Measurements from ENCODE around the gene SFSWAP. TPM values are rescaled to one million over a fixed set of nuclear protein-coding genes. Genes with fewer than 3 reads are reported as not detected.

SFSWAP gene
- total RNA-seq, 1 experiment from 2014 or later = 48.1 TPM

DNA sequence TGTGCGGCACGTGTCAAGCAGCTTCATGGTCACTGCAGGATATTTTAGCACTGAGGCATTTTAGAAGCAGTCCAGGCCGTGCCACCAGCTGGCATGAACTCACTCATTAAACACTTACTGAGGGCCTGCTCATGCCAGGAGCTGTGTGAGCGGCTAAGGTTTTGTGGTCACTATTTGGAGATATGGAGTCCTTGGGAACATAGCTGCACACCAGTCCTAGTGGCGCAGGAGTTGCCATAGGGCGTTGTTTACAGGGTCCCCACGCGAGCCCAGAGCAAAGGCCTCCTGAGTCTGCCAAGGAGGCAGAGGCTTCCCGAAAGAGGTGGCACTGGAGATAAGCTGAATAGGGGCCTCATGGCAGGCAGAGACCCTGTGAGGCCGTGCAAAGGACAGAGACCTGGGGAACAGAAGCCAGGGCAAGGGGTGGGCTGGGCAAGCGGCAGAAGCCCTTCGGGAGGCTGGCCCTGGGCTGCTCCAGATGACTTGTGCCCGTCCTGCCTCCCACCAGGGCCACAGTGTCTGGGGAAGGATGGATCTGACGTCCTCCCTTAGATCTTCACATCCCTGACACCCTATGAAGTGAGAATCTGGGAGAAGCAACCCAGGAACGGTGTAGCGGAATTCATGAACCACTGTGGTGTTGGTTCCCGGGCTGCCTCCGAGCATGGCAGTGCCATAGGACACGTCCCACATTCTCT lies 38.9 kb downstream of the SFSWAP start:
- Histone ChIP-seq H3K9me3 (ENCODE audit: control insufficient read depth, low read depth, low read length) (no peaks in the 10 kb centered on the region), H4K8ac (replicated peaks; ENCODE audit: insufficient read length, low read depth, low read length) (no peak overlapping the region), H3K4me2 (ENCODE audit: insufficient read depth, insufficient read length, low read length) (no peak overlapping the region), H3T11ph (ENCODE audit: low read length) (no peak overlapping the region), H2AFZ (ENCODE audit: low read length) (no peak overlapping the region), H4K20me1 (ENCODE audit: control insufficient read depth, insufficient read depth, insufficient read length) (peaks cover 4% of the 10 kb centered on the region), H3K23me2 (ENCODE audit: insufficient read length, low read depth, low read length, poor library complexity, severe bottlenecking) (no peaks in the 10 kb centered on the region), H2BK5ac (ENCODE audit: insufficient read length, low read length) (no peak overlapping the region), H2BK120ac (ENCODE audit: low read depth, low read length, poor library complexity, severe bottlenecking) (no peak overlapping the region), H2BK15ac (ENCODE audit: low read depth, low read length) (no peak overlapping the region), H2BK12ac (ENCODE audit: insufficient read length, low read depth, low read length) (no peak overlapping the region), H3K79me2 (ENCODE audit: insufficient read depth, low read length) (no peaks in the 10 kb centered on the region), H3K79me1 (ENCODE audit: insufficient read depth, low read depth, low read length, poor library complexity, severe bottlenecking) (no peaks in the 10 kb centered on the region), H3K56ac (ENCODE audit: insufficient read length, low read depth, low read length) (no peak overlapping the region), H3K9ac (ENCODE audit: extremely low read depth, insufficient read length, low read length) (no peak overlapping the region), H3K4ac (ENCODE audit: low read depth, low read length) (no peak overlapping the region), H3K4me1 (ENCODE audit: insufficient read depth, low read length) (peaks cover 7% of the 10 kb centered on the region; the same call in 1 of the 2 replicates), H3K18ac (ENCODE audit: insufficient read length, low read depth, low read length) (no peak overlapping the region), H3K27ac (ENCODE audit: insufficient read length, low read depth, low read length) (no peak overlapping the region), H3K23ac (ENCODE audit: insufficient read length, low read depth, low read length) (no peak overlapping the region), H3K14ac (ENCODE audit: insufficient read depth, low read length) (no peak overlapping the region), H2BK20ac (ENCODE audit: low read depth, low read length, poor library complexity, severe bottlenecking) (no peak overlapping the region), H4K91ac (ENCODE audit: insufficient read length, low read depth, low read length) (no peak overlapping the region), H2AK5ac (ENCODE audit: insufficient read length, low read length) (no peak overlapping the region), H3K27me3 (ENCODE audit: insufficient read depth, low read length) (no peaks in the 10 kb centered on the region), H4K5ac (ENCODE audit: insufficient read length, low read depth, low read length) (no peak overlapping the region)
- DNase-seq = no peak
- Mint-ChIP-seq H3K36me3 (ENCODE audit: insufficient read depth in 1 of 3, low read depth in 3 of 3) (peaks cover 42 to 66% (median 53%) of the 10 kb centered on the region in 3 experiments), H3K27me3 (ENCODE audit: low read depth) (no peaks in the 10 kb centered on the region), H3K4me3 (no peak overlapping the region), H3K4me1 (peaks cover 23 to 26% of the 10 kb centered on the region in 2 experiments), H3K9me3 (peaks cover 4 to 5% of the 10 kb centered on the region in 2 experiments), H3K27ac (peak overlapping the region in 2 of 3 experiments; percentile 55 to 74; a peak in 4 of 7 replicates)
- TF ChIP-seq, protein P1, sequence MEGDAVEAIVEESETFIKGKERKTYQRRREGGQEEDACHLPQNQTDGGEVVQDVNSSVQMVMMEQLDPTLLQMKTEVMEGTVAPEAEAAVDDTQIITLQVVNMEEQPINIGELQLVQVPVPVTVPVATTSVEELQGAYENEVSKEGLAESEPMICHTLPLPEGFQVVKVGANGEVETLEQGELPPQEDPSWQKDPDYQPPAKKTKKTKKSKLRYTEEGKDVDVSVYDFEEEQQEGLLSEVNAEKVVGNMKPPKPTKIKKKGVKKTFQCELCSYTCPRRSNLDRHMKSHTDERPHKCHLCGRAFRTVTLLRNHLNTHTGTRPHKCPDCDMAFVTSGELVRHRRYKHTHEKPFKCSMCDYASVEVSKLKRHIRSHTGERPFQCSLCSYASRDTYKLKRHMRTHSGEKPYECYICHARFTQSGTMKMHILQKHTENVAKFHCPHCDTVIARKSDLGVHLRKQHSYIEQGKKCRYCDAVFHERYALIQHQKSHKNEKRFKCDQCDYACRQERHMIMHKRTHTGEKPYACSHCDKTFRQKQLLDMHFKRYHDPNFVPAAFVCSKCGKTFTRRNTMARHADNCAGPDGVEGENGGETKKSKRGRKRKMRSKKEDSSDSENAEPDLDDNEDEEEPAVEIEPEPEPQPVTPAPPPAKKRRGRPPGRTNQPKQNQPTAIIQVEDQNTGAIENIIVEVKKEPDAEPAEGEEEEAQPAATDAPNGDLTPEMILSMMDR (conservative IDR thresholded peaks at IDR 0.05) = no peak
- WGBS (ENCODE audit: extremely low coverage, insufficient read length, low lambda C conversion rate) = no CpG with 5 or more reads among the region's 19 CpGs

Measured in H9 (cell line).